HFF-Myc (cell line): Measurements from ENCODE around the gene FOXP1.
A peak's percentile ranks its signal among the peaks of the same experiment; 100 is the strongest.

Experiments used
- DNase-seq: peaks from one replicate; pipeline ENCODE4 v3.0.0-alpha.2; 2011; ENCODE audit warnings: low read depth; ENCODE audit errors: extremely low read depth
- H3K4me3 ChIP-seq: replicated peaks from 2 replicates; pipeline ENCODE4 v1.5.1; 2011; ENCODE audit warnings: low read depth, mild to moderate bottlenecking, control low read depth, low read length
- CTCF ChIP-seq: IDR thresholded peaks from 2 replicates; pipeline ENCODE4 v1.5.1; 2012; ENCODE audit warnings: mild to moderate bottlenecking, low read depth, low read length, control low read depth; ENCODE audit errors: missing control alignments

The FOXP1 gene

GRCh38 chr3:71602256-71602655, 18.7 kb upstream of the FOXP1 start:
- no peak for TF ChIP-seq CTCF
- no peak overlapping the region for H3K4me3 ChIP-seq
- no peak for DNase-seq

GRCh38 chr3:71601811-71602210, 18.3 kb upstream of the FOXP1 start:
- H3K4me3 ChIP-seq: no peak overlapping the region
- peak; percentile 56 for DNase-seq
- TF ChIP-seq CTCF: no peak

- no peak overlapping the region for H3K4me3 ChIP-seq
- DNase-seq: no peak
- no peak for TF ChIP-seq CTCF
Measured at GRCh38 chr3:71600646-71601288, 17.2 kb upstream of the FOXP1 start.

GRCh38 chr3:71599416-71599815, 15.9 kb upstream of the FOXP1 start:
- no peak overlapping the region for H3K4me3 ChIP-seq
- no peak for DNase-seq
- no peak for TF ChIP-seq CTCF

GRCh38 chr3:71598292-71598691, 14.8 kb upstream of the FOXP1 start:
- no peak overlapping the region for H3K4me3 ChIP-seq
- no peak for TF ChIP-seq CTCF
- no peak for DNase-seq

GRCh38 chr3:71597286-71597685, 13.8 kb upstream of the FOXP1 start:
- no peak for TF ChIP-seq CTCF
- H3K4me3 ChIP-seq: no peak overlapping the region
- no peak for DNase-seq

GRCh38 chr3:71593106-71593505, 9.6 kb upstream of the FOXP1 start:
- H3K4me3 ChIP-seq: no peak overlapping the region
- no peak for TF ChIP-seq CTCF
- DNase-seq: no peak
